Endothelial cell of umbilical vein (primary cell): ENCODE data around the gene ANKUB1. TPM values are rescaled to one million over a fixed set of nuclear protein-coding genes. Genes with fewer than 3 reads are reported as not detected.
A peak's percentile ranks its signal among the peaks of the same experiment; 100 is the strongest.

ENCODE experiments used
- BruUV-seq: library from RNA; stranded (reverse); fragments of 400-500 nt; replicated peaks from 2 replicates; lab custom pipeline; 2021; lab: Mats Ljungman, UMichigan
- CTCF ChIA-PET: fragments of 300-600, 350-600 bp; sonication (Branson Sonifier 250); formaldehyde crosslinking; loops from one replicate; lab custom pipeline; 2021; ENCODE audit warnings: antibody characterized with exemption, inconsistent platforms; lab: Charles Lee
- POLR2A ChIA-PET: fragments of 300-600, 350-600 bp; sonication (Branson Sonifier 250); formaldehyde crosslinking; loops from one replicate; lab custom pipeline; 2021; ENCODE audit warnings: antibody characterized with exemption, inconsistent platforms; lab: Charles Lee
- DNase-seq: peaks from one replicate; pipeline ENCODE4 v3.0.0-alpha.2; 2011; ENCODE audit warnings: low read depth, low spot score
- FAIRE-seq: peaks from 2 replicates; lab custom pipeline; 2011; peaks lifted over from hg19 to GRCh38; lab: Jason Lieb, UNC
- H2AFZ ChIP-seq: 2 replicates; pipeline ENCODE4 v1.6.0; 2012; ENCODE audit warnings: low read depth, low read length, control low read depth, inconsistent platforms
- H3K27ac ChIP-seq: 2 replicates; pipeline ENCODE4 v1.5.1; 2011; ENCODE audit warnings: low read depth, mild to moderate bottlenecking, control low read depth, low read length, moderate library complexity; ENCODE audit not compliant: insufficient read depth
- H3K27me3 ChIP-seq, 2 experiments: 2 replicates each; pipeline versions ENCODE4 v1.6.0 to v1.6.1; 2011; ENCODE audit warnings: low read length in 2 of 2, mixed read lengths in 1 of 2; ENCODE audit not compliant: control insufficient read depth in 2 of 2, insufficient read depth in 2 of 2
- H3K36me3 ChIP-seq, 2 experiments: 2 replicates in 1 of 2; 3 replicates in 1 of 2; pipeline ENCODE4 v1.5.1; 2011; ENCODE audit warnings: low read length in 2 of 2, mild to moderate bottlenecking in 1 of 2, moderate library complexity in 1 of 2; ENCODE audit not compliant: control insufficient read depth in 2 of 2, insufficient read depth in 2 of 2; ENCODE audit errors: extremely low read depth in 1 of 2
- H3K4me1 ChIP-seq: 3 replicates; pipeline ENCODE4 v1.5.1; 2011; ENCODE audit warnings: mild to moderate bottlenecking, low read length; ENCODE audit not compliant: control insufficient read depth, insufficient read depth; ENCODE audit errors: extremely low read depth
- H3K4me2 ChIP-seq: 2 replicates; pipeline ENCODE4 v1.6.1; 2011; ENCODE audit warnings: low read length, control low read depth, mixed read lengths; ENCODE audit not compliant: insufficient read depth
- H3K4me3 ChIP-seq, 3 experiments: fragments of 200-600 bp in 1 of 3; sonication (generic), shearing (Covaris generic) in 1 of 3; replicated peaks in 1 of 3; 2 replicates each; pipeline ENCODE4 v1.5.1; 2011 to 2016; ENCODE audit warnings: control low read depth in 3 of 3, low read length in 3 of 3, mild to moderate bottlenecking in 2 of 3, inconsistent platforms in 1 of 3, low read depth in 1 of 3, moderate library complexity in 1 of 3; ENCODE audit not compliant: insufficient read depth in 1 of 3
- H3K79me2 ChIP-seq: 2 replicates; pipeline ENCODE4 v1.6.0; 2012; ENCODE audit warnings: low read length, inconsistent platforms; ENCODE audit not compliant: control insufficient read depth, insufficient read depth
- H3K9ac ChIP-seq: replicated peaks from 2 replicates; pipeline ENCODE3; 2011; ENCODE audit warnings: low read length, control low read depth; ENCODE audit not compliant: insufficient read depth; ENCODE audit errors: extremely low read depth
- H3K9me1 ChIP-seq: replicated peaks from 3 replicates; pipeline ENCODE4 v1.6.0; 2011; ENCODE audit warnings: mild to moderate bottlenecking, low read length; ENCODE audit not compliant: control insufficient read depth, insufficient read depth; ENCODE audit errors: extremely low read depth
- H3K9me3 ChIP-seq: replicated peaks from 2 replicates; pipeline ENCODE4 v1.5.1; 2012; ENCODE audit warnings: low read length, inconsistent platforms; ENCODE audit not compliant: control insufficient read depth, insufficient read depth
- H4K20me1 ChIP-seq: replicated peaks from 2 replicates; pipeline ENCODE3; 2011; ENCODE audit warnings: mild to moderate bottlenecking, low read length; ENCODE audit not compliant: control insufficient read depth, insufficient read depth; ENCODE audit errors: extremely low read depth
- CTCF ChIP-seq, 2 donors: IDR thresholded peaks; 1 replicate in 1 of 2; 2 replicates in 1 of 2; pipeline ENCODE4 v1.5.1; 2011; ENCODE audit warnings: low read length in 2 of 2, mild to moderate bottlenecking in 2 of 2, moderate library complexity in 2 of 2, control low read depth in 1 of 2, inconsistent platforms in 1 of 2, low read depth in 1 of 2; ENCODE audit not compliant: insufficient read depth in 1 of 2; ENCODE audit errors: extremely low read depth in 1 of 2
- EZH2 ChIP-seq: IDR thresholded peaks from 2 replicates; pipeline ENCODE4 v1.6.1; 2012; ENCODE audit warnings: borderline replicate concordance, low read depth, mild to moderate bottlenecking, moderate library complexity, low read length, inconsistent platforms; ENCODE audit not compliant: severe bottlenecking
- GATA2 ChIP-seq: IDR thresholded peaks from 2 replicates; pipeline ENCODE4 v1.7.0; 2011; ENCODE audit warnings: low read depth, mild to moderate bottlenecking, moderate library complexity, mixed read lengths, low read length; ENCODE audit not compliant: insufficient read length, insufficient read depth
- JUN ChIP-seq: IDR thresholded peaks from 2 replicates; pipeline ENCODE4 v1.6.1; 2011; ENCODE audit warnings: borderline replicate concordance, low read depth; ENCODE audit not compliant: insufficient read length, insufficient read depth
- POLR2A ChIP-seq: IDR thresholded peaks from 2 replicates; pipeline ENCODE4 v1.6.1; 2012; ENCODE audit warnings: low read depth, mild to moderate bottlenecking, control low read depth, low read length
- dilution Hi-C: fragments of 300-500 bp; cut with MboI; formaldehyde crosslinking; loops from one replicate; pipeline ENCODE4 v1.15.0; 2019; ENCODE audit warnings: low sequenced_read_pairs; ENCODE audit not compliant: extremely low pct_ligation_motif_present
- intact Hi-C: fragments of 100-400 bp; cut with micrococcal nuclease; formaldehyde crosslinking; loops from one replicate; pipeline ENCODE4 v1.10.0; 2022
- polyA plus RNA-seq, 4 experiments: library from polyadenylated mRNA; depleted of rRNA in 3 of 4; stranded (reverse) in 3 of 4; unstranded in 1 of 4; fragments of >200 nt; gene quantifications; 2 replicates each; pipeline versions ENCODE4 v1.2.1 to v1.2.3, GENCODE V29; 2011 to 2012; ENCODE audit warnings: missing spikeins in 1 of 4
- total RNA-seq: library from RNA; stranded (reverse); gene quantifications from 2 replicates; pipeline ENCODE4 v1.2.3, GENCODE V29; 2021

The ANKUB1 gene
- total and polyA plus RNA-seq, 2 donors (not counting 3 experiments of a cell fraction or from before 2014, with no cell fraction given): not detected

GRCh38 chr3:149717391-149718056 lies 74.8 kb downstream of the ANKUB1 start:
- H3K36me3 ChIP-seq: no peaks in the 10 kb centered on the region
- DNase-seq: peak; percentile 87
- H3K4me2 ChIP-seq: peak overlapping the region; percentile 34
- H3K27ac ChIP-seq: no peak overlapping the region
- ChIA-PET POLR2A (interaction anchor here (1.1 kb wide), 1 partner anchor 60 kb away, joined by 5 read pairs; the partner anchor contains the start of gene WWTR1), CTCF (interaction anchor here (0.6 to 3.9 kb wide), 55 partner anchors 8 to 228 kb away, joined by 3 to 66 read pairs (median 5); partner anchors contain the start of genes COMMD2 and WWTR1)
- H3K9ac ChIP-seq: no peak overlapping the region
- H3K79me2 ChIP-seq: no peaks in the 10 kb centered on the region
- no peaks in the 10 kb centered on the region for H3K9me1 ChIP-seq
- FAIRE-seq: peak; percentile 81
- TF ChIP-seq CTCF (IDR thresholded peaks at IDR 0.05; ENCODE audit: extremely low read depth in 1 of 2, insufficient read depth in 1 of 2, low read depth in 1 of 2, low read length in 2 of 2): peak; percentile 54 to 58
- no peak for TF ChIP-seq POLR2A
- peaks cover 15% of the 10 kb centered on the region for H3K4me1 ChIP-seq
- H3K4me3 ChIP-seq: no peak overlapping the region
- H3K27me3 ChIP-seq: no peaks in the 10 kb centered on the region
- dilution Hi-C loops (no loop called here), intact Hi-C loops (loop anchor here (1.0 kb wide), 6 partner anchors 59 to 223 kb away; partner anchors contain the start of gene WWTR1)
- no peaks in the 10 kb centered on the region for H4K20me1 ChIP-seq
- H2AFZ ChIP-seq: peak overlapping the region; percentile 96
- BruUV-seq: no TSS peak
- H3K9me3 ChIP-seq: peaks cover 2% of the 10 kb centered on the region

- no peaks in the 10 kb centered on the region for H3K27me3 ChIP-seq
- no peaks in the 10 kb centered on the region for H3K36me3 ChIP-seq
- peaks cover 2% of the 10 kb centered on the region for H3K9me3 ChIP-seq
- no peak for FAIRE-seq
- intact Hi-C loops (loop anchor here (1.0 kb wide), 6 partner anchors 59 to 223 kb away; partner anchors contain the start of gene WWTR1), dilution Hi-C loops (no loop called here)
- no peaks in the 10 kb centered on the region for H3K9me1 ChIP-seq
- H3K4me1 ChIP-seq: peaks cover 15% of the 10 kb centered on the region
- TF ChIP-seq EZH2 (no peak), GATA2 (no peak), JUN (no peak)
- no peaks in the 10 kb centered on the region for H4K20me1 ChIP-seq
- no peak overlapping the region for H3K4me3 ChIP-seq
- no peak for DNase-seq
- POLR2A ChIA-PET: interaction anchor here (1.1 kb wide), 1 partner anchor 59 kb away, joined by 5 read pairs; the partner anchor contains the start of gene WWTR1
- H3K9ac ChIP-seq: no peak overlapping the region
- H2AFZ ChIP-seq: peak overlapping the region; percentile 96
- CTCF ChIA-PET: interaction anchor here (0.6 to 3.9 kb wide), 54 partner anchors 9 to 228 kb away, joined by 3 to 66 read pairs (median 5); partner anchors contain the start of genes COMMD2 and WWTR1
- no peak overlapping the region for H3K27ac ChIP-seq
- H3K4me2 ChIP-seq: peak overlapping the region; percentile 34
- BruUV-seq: no TSS peak
- H3K79me2 ChIP-seq: no peaks in the 10 kb centered on the region
Observed at GRCh38 chr3:149716984-149717383, 75.4 kb downstream of the ANKUB1 start.
